Neural cell (in vitro differentiated cells): ENCODE measurements around the gene UBASH3A.

ENCODE experiments used
- REST ChIP-seq: IDR thresholded peaks from 2 replicates; pipeline ENCODE4 v1.6.1; 2012; ENCODE audit warnings: borderline replicate concordance
- TF ChIP-seq, protein P1 (sequence below): fragments of 450-650 bp; IDR thresholded peaks from 2 replicates; pipeline ENCODE4 v1.5.1; 2014; ENCODE audit warnings: antibody characterized with exemption, mild to moderate bottlenecking, moderate library complexity; ENCODE audit not compliant: poor library complexity, severe bottlenecking

- TF ChIP-seq, protein P1, sequence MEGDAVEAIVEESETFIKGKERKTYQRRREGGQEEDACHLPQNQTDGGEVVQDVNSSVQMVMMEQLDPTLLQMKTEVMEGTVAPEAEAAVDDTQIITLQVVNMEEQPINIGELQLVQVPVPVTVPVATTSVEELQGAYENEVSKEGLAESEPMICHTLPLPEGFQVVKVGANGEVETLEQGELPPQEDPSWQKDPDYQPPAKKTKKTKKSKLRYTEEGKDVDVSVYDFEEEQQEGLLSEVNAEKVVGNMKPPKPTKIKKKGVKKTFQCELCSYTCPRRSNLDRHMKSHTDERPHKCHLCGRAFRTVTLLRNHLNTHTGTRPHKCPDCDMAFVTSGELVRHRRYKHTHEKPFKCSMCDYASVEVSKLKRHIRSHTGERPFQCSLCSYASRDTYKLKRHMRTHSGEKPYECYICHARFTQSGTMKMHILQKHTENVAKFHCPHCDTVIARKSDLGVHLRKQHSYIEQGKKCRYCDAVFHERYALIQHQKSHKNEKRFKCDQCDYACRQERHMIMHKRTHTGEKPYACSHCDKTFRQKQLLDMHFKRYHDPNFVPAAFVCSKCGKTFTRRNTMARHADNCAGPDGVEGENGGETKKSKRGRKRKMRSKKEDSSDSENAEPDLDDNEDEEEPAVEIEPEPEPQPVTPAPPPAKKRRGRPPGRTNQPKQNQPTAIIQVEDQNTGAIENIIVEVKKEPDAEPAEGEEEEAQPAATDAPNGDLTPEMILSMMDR: no peak
- no peak for TF ChIP-seq REST
These were observed 5.7 kb downstream of the UBASH3A start for GRCh38 chr21:42409366-42409765.
